OCI-LY1 (cell line): ENCODE measurements around the gene TTR.

Source experiments
- H2AFZ ChIP-seq: fragments of 200-600 bp; sonication (generic), shearing (Covaris generic); 2 replicates; pipeline ENCODE4 v1.6.0; 2014; ENCODE audit warnings: antibody characterized with exemption, mild to moderate bottlenecking, low read length
- H3F3A ChIP-seq: fragments of 200-600 bp; sonication (generic), shearing (Covaris generic); 2 replicates; pipeline ENCODE4 v1.6.0; 2014; ENCODE audit warnings: mild to moderate bottlenecking, antibody characterized with exemption, low read length, moderate library complexity; ENCODE audit not compliant: insufficient read depth
- H3K27ac ChIP-seq: fragments of 200-600 bp; sonication (generic); 2 replicates; pipeline ENCODE4 v1.5.1; 2014; ENCODE audit warnings: low read length, mixed run types, mild to moderate bottlenecking, low read depth; ENCODE audit not compliant: poor library complexity, severe bottlenecking
- H3K27me3 ChIP-seq: fragments of 200-600 bp; sonication (generic); 2 replicates; pipeline ENCODE4 v1.6.0; 2014; ENCODE audit warnings: antibody characterized with exemption, mild to moderate bottlenecking, low read length, moderate library complexity; ENCODE audit not compliant: insufficient read depth
- H3K36me3 ChIP-seq: fragments of 200-600 bp; sonication (generic); 2 replicates; pipeline ENCODE4 v1.6.1; 2014; ENCODE audit warnings: mild to moderate bottlenecking, antibody characterized with exemption, low read length, moderate library complexity, mixed read lengths; ENCODE audit not compliant: insufficient read depth
- H3K4me1 ChIP-seq: fragments of 200-600 bp; sonication (generic); 2 replicates; pipeline ENCODE4 v1.5.1; 2014; ENCODE audit warnings: mild to moderate bottlenecking, low read length, moderate library complexity; ENCODE audit not compliant: insufficient read depth, severe bottlenecking
- H3K4me2 ChIP-seq: fragments of 200-600 bp; sonication (generic), shearing (Covaris generic); 2 replicates; pipeline ENCODE4 v1.6.1; 2014; ENCODE audit warnings: low read length
- H3K4me3 ChIP-seq: fragments of 200-600 bp; sonication (generic); 2 replicates; pipeline ENCODE4 v1.5.1; 2014; ENCODE audit warnings: low read length, low read depth, mild to moderate bottlenecking, mixed read lengths; ENCODE audit not compliant: poor library complexity, severe bottlenecking
- H3K79me2 ChIP-seq: fragments of 200-600 bp; shearing (Covaris generic); 2 replicates; pipeline ENCODE4 v1.6.1; 2016; ENCODE audit warnings: mixed run types, low read length, mixed read lengths; ENCODE audit not compliant: insufficient read depth
- H3K9ac ChIP-seq: fragments of 200-600 bp; sonication (generic), shearing (Covaris generic); 2 replicates; pipeline ENCODE4 v1.6.1; 2014; ENCODE audit warnings: mild to moderate bottlenecking, low read length, mixed read lengths
- H3K9me2 ChIP-seq: fragments of 200-600 bp; sonication (generic), shearing (Covaris generic); 2 replicates; pipeline ENCODE4 v1.6.1; 2014; ENCODE audit warnings: low read depth, mild to moderate bottlenecking, low read length, mixed read lengths
- H3K9me3 ChIP-seq: fragments of 200-600 bp; shearing (Covaris generic); 2 replicates; pipeline ENCODE4 v1.6.1; 2014; ENCODE audit warnings: low read length, mixed read lengths
- H4K20me1 ChIP-seq: fragments of 200-600 bp; sonication (generic), shearing (Covaris generic); 2 replicates; pipeline ENCODE4 v1.6.0; 2016; ENCODE audit warnings: mild to moderate bottlenecking, low read length; ENCODE audit not compliant: insufficient read depth
- EZH2 ChIP-seq: fragments of 200-600 bp; sonication (generic), shearing (Covaris generic); IDR thresholded peaks from 2 replicates; pipeline ENCODE4 v1.8.0; 2017; ENCODE audit warnings: borderline replicate concordance, mixed run types, mild to moderate bottlenecking, antibody characterized with exemption, low read length, moderate library complexity, mixed read lengths
- TF ChIP-seq, protein P1 (sequence below): fragments of 200-600 bp; sonication (generic), shearing (Covaris generic); IDR thresholded peaks from 2 replicates; pipeline ENCODE4 v1.5.1; 2017; ENCODE audit warnings: mild to moderate bottlenecking, antibody characterized with exemption, low read length, moderate library complexity, mixed read lengths

The TTR gene

DNA sequence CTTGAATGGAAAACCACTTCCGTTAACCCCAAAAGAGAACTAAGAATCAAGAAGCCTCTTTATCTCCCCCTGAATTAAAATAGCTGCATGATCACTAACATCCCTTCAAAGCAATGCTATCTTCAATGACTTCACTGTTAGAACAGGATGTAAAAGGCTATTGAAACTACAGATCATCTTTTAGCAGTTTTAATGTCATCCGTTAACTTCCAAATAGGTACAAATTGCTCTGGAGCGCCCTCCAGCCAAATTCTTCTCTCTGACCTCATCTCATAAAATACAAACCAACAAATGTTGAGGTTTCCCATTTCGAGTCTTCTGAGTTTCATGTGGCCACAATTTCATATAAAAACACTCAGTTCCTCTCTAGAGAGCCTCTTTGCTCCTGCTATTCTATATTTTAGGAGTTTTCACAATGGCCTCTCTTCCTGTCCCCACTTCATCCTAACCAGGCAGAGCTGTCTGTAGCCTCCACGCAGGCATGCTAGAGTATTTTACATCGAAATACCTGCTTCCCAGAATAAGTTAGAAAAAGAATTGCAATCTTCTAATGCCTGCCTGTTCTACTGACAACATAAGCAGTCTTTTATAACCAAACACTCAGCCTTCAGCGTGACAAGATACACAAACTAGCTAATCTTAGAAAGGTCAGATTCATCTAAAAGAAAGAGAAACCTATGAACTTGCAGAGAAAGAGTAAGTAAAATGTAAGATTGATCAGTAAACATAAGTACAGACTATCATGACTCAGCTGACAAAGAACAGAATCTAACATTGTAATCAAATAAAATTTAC is 54.9 kb downstream of the TTR start:
- Histone ChIP-seq H2AFZ (no peak overlapping the region), H3K36me3 (no peaks in the 10 kb centered on the region), H3K9me2 (no peaks in the 10 kb centered on the region), H3K27ac (no peak overlapping the region), H3K27me3 (no peaks in the 10 kb centered on the region), H3K4me3 (no peak overlapping the region), H4K20me1 (no peaks in the 10 kb centered on the region), H3K9ac (no peak overlapping the region), H3K79me2 (no peaks in the 10 kb centered on the region), H3K4me2 (no peak overlapping the region), H3K4me1 (no peaks in the 10 kb centered on the region), H3F3A (no peaks in the 10 kb centered on the region), H3K9me3 (no peaks in the 10 kb centered on the region)
- no peak for TF ChIP-seq EZH2
- TF ChIP-seq, protein P1, sequence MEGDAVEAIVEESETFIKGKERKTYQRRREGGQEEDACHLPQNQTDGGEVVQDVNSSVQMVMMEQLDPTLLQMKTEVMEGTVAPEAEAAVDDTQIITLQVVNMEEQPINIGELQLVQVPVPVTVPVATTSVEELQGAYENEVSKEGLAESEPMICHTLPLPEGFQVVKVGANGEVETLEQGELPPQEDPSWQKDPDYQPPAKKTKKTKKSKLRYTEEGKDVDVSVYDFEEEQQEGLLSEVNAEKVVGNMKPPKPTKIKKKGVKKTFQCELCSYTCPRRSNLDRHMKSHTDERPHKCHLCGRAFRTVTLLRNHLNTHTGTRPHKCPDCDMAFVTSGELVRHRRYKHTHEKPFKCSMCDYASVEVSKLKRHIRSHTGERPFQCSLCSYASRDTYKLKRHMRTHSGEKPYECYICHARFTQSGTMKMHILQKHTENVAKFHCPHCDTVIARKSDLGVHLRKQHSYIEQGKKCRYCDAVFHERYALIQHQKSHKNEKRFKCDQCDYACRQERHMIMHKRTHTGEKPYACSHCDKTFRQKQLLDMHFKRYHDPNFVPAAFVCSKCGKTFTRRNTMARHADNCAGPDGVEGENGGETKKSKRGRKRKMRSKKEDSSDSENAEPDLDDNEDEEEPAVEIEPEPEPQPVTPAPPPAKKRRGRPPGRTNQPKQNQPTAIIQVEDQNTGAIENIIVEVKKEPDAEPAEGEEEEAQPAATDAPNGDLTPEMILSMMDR = no peak; the same call in 1 of the 2 replicates

DNA sequence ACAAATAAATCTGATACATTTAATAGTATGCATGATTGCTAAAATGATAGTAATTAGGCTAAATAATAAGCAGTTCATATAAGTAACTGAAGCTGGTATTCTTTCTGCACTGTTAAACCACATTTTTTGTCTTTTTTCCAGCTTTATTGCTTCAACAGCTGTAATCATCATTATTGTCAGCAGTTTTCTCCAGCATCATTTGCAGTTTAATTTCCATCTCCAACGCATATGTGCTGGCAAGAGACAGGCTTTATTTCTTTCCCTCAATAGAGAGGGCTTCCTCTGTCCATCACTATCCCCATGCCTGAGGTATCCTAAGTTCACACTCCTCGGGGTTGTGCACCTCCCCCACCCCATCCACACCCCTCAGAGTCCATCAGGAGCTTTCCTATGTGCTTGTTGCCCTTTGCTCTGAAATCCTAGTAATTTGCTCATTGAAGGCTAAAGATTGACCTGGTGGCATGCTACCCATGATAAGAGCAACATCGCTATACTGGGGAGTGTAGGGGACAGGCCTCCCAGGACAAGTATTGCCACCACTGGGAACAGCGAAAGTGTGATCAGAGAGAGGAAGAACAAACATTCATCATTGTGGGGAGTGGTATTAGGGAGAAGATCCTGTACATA is 55.6 kb downstream of the TTR start:
- Histone ChIP-seq H3K36me3 (no peaks in the 10 kb centered on the region), H3K27me3 (no peaks in the 10 kb centered on the region), H3K79me2 (no peaks in the 10 kb centered on the region), H3K4me2 (no peak overlapping the region), H3K9me3 (no peaks in the 10 kb centered on the region), H3K27ac (no peak overlapping the region), H3F3A (no peaks in the 10 kb centered on the region), H3K9me2 (no peaks in the 10 kb centered on the region), H3K9ac (no peak overlapping the region), H2AFZ (no peak overlapping the region), H4K20me1 (no peaks in the 10 kb centered on the region), H3K4me3 (no peak overlapping the region), H3K4me1 (no peaks in the 10 kb centered on the region)
- no peak for TF ChIP-seq EZH2
- TF ChIP-seq, protein P1 = no peak
